Measurements from ENCODE around the gene GSTCD. TPM values are rescaled to one million over a fixed set of nuclear protein-coding genes. Genes with fewer than 3 reads are reported as not detected.

GSTCD gene
- total RNA-seq, 1 donor from 2014 or later = 13.9 TPM

DNA sequence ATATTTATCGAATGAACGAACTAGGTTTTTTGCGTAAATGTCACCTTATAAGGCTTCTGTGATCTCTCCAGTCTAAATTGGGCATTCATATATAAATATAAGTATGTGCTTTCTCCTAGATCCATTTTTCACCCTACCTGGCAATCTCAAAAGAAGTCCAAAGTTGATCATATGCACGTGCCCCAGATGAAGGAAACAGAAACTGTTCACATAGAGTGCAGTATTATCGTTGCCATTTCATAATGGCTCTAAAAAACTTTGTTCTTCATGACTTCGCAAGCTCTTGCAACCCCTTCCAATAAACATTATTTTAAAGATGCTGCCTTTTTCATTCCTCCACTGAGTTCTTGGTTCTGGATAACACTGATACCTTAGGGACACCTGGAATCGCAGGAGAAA, 803 bp upstream of the GSTCD start:
- Mint-ChIP-seq H3K4me1 (ENCODE audit: low read depth, unreplicated experiment) (peaks cover 17% of the 10 kb centered on the region), H3K27ac (ENCODE audit: unreplicated experiment) (peak overlapping the region; percentile 95), H3K9me3 (ENCODE audit: unreplicated experiment) (peaks cover 2% of the 10 kb centered on the region), H3K27me3 (ENCODE audit: unreplicated experiment) (no peaks in the 10 kb centered on the region), H3K4me3 (ENCODE audit: unreplicated experiment) (peak overlapping the region; percentile 90), H3K36me3 (ENCODE audit: unreplicated experiment) (no peaks in the 10 kb centered on the region)
- TF ChIP-seq, protein P1, sequence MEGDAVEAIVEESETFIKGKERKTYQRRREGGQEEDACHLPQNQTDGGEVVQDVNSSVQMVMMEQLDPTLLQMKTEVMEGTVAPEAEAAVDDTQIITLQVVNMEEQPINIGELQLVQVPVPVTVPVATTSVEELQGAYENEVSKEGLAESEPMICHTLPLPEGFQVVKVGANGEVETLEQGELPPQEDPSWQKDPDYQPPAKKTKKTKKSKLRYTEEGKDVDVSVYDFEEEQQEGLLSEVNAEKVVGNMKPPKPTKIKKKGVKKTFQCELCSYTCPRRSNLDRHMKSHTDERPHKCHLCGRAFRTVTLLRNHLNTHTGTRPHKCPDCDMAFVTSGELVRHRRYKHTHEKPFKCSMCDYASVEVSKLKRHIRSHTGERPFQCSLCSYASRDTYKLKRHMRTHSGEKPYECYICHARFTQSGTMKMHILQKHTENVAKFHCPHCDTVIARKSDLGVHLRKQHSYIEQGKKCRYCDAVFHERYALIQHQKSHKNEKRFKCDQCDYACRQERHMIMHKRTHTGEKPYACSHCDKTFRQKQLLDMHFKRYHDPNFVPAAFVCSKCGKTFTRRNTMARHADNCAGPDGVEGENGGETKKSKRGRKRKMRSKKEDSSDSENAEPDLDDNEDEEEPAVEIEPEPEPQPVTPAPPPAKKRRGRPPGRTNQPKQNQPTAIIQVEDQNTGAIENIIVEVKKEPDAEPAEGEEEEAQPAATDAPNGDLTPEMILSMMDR (IDR thresholded peaks at IDR 0.05; ENCODE audit: partially characterized antibody, unreplicated experiment) = no peak
- DNase-seq = no peak

DNA sequence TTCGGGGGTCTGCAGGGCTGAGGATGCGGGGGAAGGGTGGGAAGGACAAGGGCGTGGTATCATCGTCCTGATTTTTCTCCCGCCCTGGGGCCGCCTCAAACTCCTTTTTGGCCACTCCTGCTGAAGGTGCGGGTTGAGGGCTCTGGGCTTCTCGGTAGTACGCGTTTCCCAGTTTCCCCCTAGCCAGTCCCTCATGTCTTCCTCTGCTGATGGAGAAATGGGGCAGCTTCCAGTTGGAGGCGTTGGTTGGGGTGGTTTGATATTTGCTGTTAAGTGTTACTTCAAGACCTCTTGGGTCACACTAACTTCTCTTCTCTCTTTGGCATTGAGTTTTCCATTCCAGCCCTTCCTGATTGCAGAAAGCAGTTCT, 482 bp downstream of the GSTCD start:
- H3K4me3 Mint-ChIP-seq (ENCODE audit: unreplicated experiment) = peak overlapping the region; percentile 90
- H3K27ac Mint-ChIP-seq (ENCODE audit: unreplicated experiment) = peak overlapping the region; percentile 53
- H3K36me3 Mint-ChIP-seq (ENCODE audit: unreplicated experiment) = no peaks in the 10 kb centered on the region
- TF ChIP-seq, protein P1 (IDR thresholded peaks at IDR 0.05; ENCODE audit: partially characterized antibody, unreplicated experiment) = no peak
- no peaks in the 10 kb centered on the region for H3K27me3 Mint-ChIP-seq (ENCODE audit: unreplicated experiment)
- no peak for DNase-seq
- peaks cover 17% of the 10 kb centered on the region for H3K4me1 Mint-ChIP-seq (ENCODE audit: low read depth, unreplicated experiment)
- H3K9me3 Mint-ChIP-seq (ENCODE audit: unreplicated experiment) = peaks cover 2% of the 10 kb centered on the region

DNA sequence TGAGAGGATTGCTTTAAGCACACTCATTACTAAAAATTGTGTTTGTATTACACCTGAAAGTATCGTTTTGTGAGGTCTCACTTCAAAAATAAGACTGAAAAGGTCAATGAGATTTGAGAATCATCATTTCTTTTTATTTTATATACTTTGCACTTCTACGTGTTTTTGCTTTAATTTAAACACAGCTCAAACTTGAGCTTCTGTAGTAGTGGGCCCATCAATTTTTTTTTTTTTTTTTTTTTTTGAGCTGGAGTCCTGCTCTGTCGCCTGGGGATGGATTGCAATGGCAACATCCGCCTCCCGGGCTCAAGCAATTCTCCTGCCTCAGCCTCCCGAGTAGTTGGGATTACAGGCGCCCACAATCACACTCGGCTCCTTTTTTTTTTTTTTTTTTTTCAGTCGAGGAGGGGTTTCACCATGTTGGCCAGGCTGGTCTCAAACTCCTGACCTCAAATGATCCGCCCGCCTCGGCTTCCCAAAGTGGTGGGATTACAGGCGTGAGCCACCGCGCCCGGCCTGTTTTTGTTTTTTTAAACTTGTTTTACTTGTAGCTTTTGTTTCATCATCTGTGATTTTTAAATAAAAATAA, 1.5 kb downstream of the GSTCD start:
- peak overlapping the region; percentile 90 for H3K4me3 Mint-ChIP-seq (ENCODE audit: unreplicated experiment)
- TF ChIP-seq, protein P1 (IDR thresholded peaks at IDR 0.05; ENCODE audit: partially characterized antibody, unreplicated experiment) = no peak
- peaks cover 2% of the 10 kb centered on the region for H3K9me3 Mint-ChIP-seq (ENCODE audit: unreplicated experiment)
- no peaks in the 10 kb centered on the region for H3K36me3 Mint-ChIP-seq (ENCODE audit: unreplicated experiment)
- H3K27me3 Mint-ChIP-seq (ENCODE audit: unreplicated experiment) = no peaks in the 10 kb centered on the region
- peaks cover 17% of the 10 kb centered on the region for H3K4me1 Mint-ChIP-seq (ENCODE audit: low read depth, unreplicated experiment)
- DNase-seq = no peak
- H3K27ac Mint-ChIP-seq (ENCODE audit: unreplicated experiment) = no peak overlapping the region

DNA sequence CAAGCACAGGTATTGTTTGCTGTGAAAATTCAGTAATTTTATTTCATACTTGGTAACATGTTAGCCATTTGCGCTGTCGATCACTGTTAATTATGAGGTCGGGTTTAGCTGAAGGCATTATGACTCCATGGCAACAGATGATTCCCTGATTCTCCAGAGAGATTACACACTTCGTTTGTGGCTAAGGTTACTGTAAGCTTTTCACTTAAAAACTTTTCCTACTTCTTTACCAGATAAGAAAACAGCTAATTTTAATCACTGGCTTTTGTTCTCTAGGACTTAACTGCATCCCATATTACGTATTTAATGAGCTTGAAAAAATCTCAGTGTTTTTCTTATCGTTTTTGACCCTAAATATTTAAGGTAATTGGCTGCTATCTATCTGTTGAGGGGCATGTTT, 2.1 kb downstream of the GSTCD start:
- H3K9me3 Mint-ChIP-seq (ENCODE audit: unreplicated experiment) = peaks cover 2% of the 10 kb centered on the region
- H3K27me3 Mint-ChIP-seq (ENCODE audit: unreplicated experiment) = no peaks in the 10 kb centered on the region
- no peaks in the 10 kb centered on the region for H3K36me3 Mint-ChIP-seq (ENCODE audit: unreplicated experiment)
- H3K27ac Mint-ChIP-seq (ENCODE audit: unreplicated experiment) = no peak overlapping the region
- H3K4me3 Mint-ChIP-seq (ENCODE audit: unreplicated experiment) = no peak overlapping the region
- TF ChIP-seq, protein P1 (IDR thresholded peaks at IDR 0.05; ENCODE audit: partially characterized antibody, unreplicated experiment) = no peak
- H3K4me1 Mint-ChIP-seq (ENCODE audit: low read depth, unreplicated experiment) = peaks cover 17% of the 10 kb centered on the region
- DNase-seq = no peak

DNA sequence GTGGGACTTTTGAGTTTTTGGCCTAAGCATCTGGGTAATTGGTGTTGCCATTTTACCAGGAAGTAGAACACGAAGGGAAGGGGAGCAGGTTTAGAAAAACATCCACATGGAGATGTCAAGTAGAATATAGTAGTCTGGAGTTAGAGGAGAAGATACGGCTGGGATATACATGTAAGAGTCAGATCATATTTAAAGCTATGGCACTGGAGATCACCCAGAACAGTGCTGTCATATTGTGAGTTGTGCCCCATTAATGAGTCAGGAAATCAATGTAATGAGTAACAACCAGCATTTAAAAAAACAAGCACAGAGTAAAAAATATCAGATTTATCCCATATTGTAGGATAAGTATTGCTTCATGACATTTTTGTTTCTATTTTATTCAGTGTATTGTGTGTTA, 4.2 kb downstream of the GSTCD start:
- DNase-seq = no peak
- Mint-ChIP-seq H3K36me3 (ENCODE audit: unreplicated experiment) (no peaks in the 10 kb centered on the region), H3K4me1 (ENCODE audit: low read depth, unreplicated experiment) (peaks cover 12% of the 10 kb centered on the region), H3K27ac (ENCODE audit: unreplicated experiment) (no peak overlapping the region), H3K4me3 (ENCODE audit: unreplicated experiment) (no peak overlapping the region), H3K9me3 (ENCODE audit: unreplicated experiment) (peaks cover 2% of the 10 kb centered on the region), H3K27me3 (ENCODE audit: unreplicated experiment) (no peaks in the 10 kb centered on the region)
- TF ChIP-seq, protein P1 (IDR thresholded peaks at IDR 0.05; ENCODE audit: partially characterized antibody, unreplicated experiment) = no peak
